GM12801 (cell line): Measurements from ENCODE around the gene FUT7.

ENCODE experiments used
- CTCF ChIP-seq: IDR thresholded peaks from one replicate; pipeline ENCODE4 v1.5.1; 2011; ENCODE audit warnings: control low read depth; ENCODE audit not compliant: insufficient read length; ENCODE audit errors: extremely low read depth

FUT7 gene

GRCh38 chr9:136985853-136986252, 46.0 kb downstream of the FUT7 start:
- no peak for TF ChIP-seq CTCF

- no peak for TF ChIP-seq CTCF
Measured at GRCh38 chr9:136985027-136985602, 46.8 kb downstream of the FUT7 start.

- no peak for TF ChIP-seq CTCF
Measured at GRCh38 chr9:136984464-136985026, 47.3 kb downstream of the FUT7 start.

- no peak for TF ChIP-seq CTCF
Measured at GRCh38 chr9:136983656-136984314, 48.1 kb downstream of the FUT7 start.

GRCh38 chr9:136983167-136983566, 48.7 kb downstream of the FUT7 start:
- no peak for TF ChIP-seq CTCF

- TF ChIP-seq CTCF = no peak
Measured at GRCh38 chr9:136982232-136983051, 49.4 kb downstream of the FUT7 start, which contains the start of gene LCNL1. Gene LCNL1, plus strand, starts transcription at chr9:136982993. Its CDS starts 594 bp downstream, at chr9:136983587.

- no peak for TF ChIP-seq CTCF
Measured at GRCh38 chr9:136981588-136982231, 50.2 kb downstream of the FUT7 start.
